AML-193 (cell line): ENCODE measurements around the gene MPP7.

Experiments used
- DNase-seq, 2 experiments: peaks; one replicate each; lab custom pipeline; 2025; lab: John Stamatoyannopoulos, UW

MPP7 gene

DNA sequence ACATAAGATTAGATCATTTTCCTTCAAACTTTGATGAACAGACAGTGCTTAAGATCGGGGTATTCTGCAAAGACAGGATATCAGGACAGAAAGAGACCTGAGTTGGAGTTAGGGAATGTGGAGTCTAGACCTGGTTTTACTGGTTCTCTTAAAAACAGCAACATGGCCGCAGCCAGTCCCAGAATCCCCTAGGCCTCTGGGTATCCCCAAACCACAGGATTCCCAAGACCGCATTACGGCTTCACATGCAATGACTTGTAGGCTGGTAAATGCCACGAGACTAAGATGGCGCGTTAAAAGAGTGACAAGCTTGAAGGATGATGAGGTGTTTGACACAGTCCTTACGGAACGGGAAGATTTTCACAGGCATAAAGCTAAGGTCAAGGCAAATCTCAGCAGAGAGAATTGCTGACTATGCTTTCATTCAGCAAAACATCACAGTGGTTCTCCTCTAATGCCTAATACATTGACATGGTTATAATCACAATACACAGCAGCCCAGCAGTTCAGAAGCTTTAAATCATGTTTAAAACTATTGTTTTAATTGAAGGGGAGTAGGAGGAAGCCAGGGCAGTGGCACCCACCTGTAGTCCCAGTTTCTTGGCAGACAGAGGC, 32.9 kb downstream of the MPP7 start:
- no peak for DNase-seq

- no peak for DNase-seq
Observed at GRCh38 chr10:28266449-28267224, 36.2 kb downstream of the MPP7 start.

- no peak for DNase-seq
Observed at GRCh38 chr10:28263136-28263857, 39.6 kb downstream of the MPP7 start.

- DNase-seq: no peak
Observed at GRCh38 chr10:28256776-28257175, 46.1 kb downstream of the MPP7 start.

DNA sequence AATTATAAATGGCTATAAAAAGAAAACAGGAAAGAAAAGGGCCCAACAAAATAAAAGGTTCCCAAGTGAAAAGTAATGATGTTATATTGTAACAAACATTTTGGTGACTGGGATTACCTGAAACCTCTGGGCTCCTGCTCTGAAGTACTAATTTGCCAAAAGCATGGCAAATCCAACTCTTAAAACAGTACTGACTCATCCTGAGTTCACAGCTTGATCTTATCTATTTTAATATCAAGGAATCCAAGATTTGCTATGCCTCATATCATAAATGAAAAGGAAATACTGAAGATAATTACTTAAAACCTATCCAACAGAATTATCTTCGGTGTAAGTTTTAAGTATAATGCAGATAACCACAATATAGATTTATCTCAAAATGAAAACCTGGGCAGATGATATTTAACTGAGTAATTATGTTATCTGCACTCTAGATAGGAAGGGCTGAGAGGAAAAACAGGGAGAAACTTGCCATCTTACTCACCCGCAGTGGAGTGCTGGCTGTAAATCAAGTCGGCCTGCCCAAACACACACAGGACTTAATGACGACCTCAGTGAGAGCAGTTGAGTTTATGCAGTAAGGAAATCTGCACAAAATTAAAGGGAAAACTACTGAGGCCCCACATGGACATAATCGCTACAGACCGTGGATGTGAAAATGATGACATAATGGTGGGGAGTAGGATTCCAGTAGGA, 48.4 kb downstream of the MPP7 start:
- DNase-seq: no peak

GRCh38 chr10:28253169-28253785, 49.6 kb downstream of the MPP7 start:
- DNase-seq: no peak
